ENCODE measurements around the gene EIF4ENIF1. TPM values are rescaled to one million over a fixed set of nuclear protein-coding genes. Genes with fewer than 3 reads are reported as not detected.

The EIF4ENIF1 gene
- total and polyA plus RNA-seq, 9 of the 15 experiments (the other 6 are each of a cell fraction or from before 2014, with no cell fraction given) = 2.5 to 24.9 (median 15.8) TPM

DNA sequence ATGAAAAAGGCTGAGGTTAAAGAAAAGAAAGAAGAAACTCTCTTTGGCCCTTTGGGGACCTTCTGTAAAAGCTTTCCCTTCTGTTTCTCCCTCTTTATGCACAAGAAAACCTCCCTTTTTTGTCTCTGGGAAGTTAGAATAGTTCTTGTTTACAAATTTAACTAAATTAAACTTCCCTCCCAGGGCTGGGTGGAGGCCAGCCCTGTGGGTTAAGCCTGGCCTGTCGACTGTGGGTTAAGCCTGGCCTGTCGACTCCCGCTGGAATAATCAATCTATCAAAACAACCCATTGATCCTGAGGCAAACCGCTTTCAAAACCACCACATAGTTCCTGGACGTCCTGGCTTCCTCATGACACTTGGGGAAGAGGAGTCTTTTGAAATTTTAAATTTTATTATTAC is 91.4 kb downstream of the EIF4ENIF1 start (continued):
- TF ChIP-seq, protein P1, sequence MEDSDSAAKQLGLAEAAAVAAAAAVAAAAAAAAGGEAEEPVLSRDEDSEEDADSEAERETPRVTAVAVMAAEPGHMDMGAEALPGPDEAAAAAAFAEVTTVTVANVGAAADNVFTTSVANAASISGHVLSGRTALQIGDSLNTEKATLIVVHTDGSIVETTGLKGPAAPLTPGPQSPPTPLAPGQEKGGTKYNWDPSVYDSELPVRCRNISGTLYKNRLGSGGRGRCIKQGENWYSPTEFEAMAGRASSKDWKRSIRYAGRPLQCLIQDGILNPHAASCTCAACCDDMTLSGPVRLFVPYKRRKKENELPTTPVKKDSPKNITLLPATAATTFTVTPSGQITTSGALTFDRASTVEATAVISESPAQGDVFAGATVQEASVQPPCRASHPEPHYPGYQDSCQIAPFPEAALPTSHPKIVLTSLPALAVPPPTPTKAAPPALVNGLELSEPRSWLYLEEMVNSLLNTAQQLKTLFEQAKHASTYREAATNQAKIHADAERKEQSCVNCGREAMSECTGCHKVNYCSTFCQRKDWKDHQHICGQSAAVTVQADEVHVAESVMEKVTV (CRISPR knock-in tag; IDR thresholded peaks at IDR 0.05) = no peak

DNA sequence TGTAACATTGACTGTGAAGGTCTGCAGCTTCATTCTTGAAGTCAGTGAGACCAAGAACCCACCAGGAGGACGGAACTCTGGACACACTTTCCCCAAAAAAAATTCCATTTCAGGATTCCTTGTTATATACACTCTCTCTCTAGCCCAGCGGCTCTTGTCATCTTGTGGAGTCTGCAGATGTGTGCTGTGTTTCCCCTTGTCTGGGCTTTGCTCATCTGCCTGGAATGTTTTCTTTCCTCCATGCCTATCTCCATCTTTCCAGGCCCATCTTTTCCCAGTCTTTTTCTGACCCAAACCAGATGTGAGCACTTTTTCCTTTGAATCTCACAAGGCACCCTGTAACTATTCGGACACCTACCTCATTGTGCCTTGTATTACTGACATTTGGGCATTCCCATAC is 95.3 kb downstream of the EIF4ENIF1 start:
- no peak for TF ChIP-seq SIX5 (IDR thresholded peaks at IDR 0.05; ENCODE audit: borderline replicate concordance in 1 of 2, insufficient read depth in 1 of 2, low read depth in 1 of 2, low read length in 2 of 2)
- TF ChIP-seq ZNF143 (CRISPR knock-in tag; IDR thresholded peaks at IDR 0.05) = no peak
- no peak for TF ChIP-seq MYBL2 (IDR thresholded peaks at IDR 0.05; ENCODE audit: low read depth)
- no peak for TF ChIP-seq MYBL2 (CRISPR knock-in tag; IDR thresholded peaks at IDR 0.05; ENCODE audit: borderline replicate concordance)
- TF ChIP-seq, protein P2, sequence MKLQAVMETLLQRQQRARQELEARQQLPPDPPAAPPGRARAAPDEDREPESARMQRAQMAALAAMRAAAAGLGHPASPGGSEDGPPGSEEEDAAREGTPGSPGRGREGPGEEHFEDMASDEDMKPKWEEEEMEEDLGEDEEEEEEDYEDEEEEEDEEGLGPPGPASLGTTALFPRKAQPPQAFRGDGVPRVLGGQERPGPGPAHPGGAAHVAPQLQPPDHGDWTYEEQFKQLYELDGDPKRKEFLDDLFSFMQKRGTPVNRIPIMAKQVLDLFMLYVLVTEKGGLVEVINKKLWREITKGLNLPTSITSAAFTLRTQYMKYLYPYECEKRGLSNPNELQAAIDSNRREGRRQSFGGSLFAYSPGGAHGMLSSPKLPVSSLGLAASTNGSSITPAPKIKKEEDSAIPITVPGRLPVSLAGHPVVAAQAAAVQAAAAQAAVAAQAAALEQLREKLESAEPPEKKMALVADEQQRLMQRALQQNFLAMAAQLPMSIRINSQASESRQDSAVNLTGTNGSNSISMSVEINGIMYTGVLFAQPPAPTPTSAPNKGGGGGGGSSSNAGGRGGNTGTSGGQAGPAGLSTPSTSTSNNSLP (IDR thresholded peaks at IDR 0.05; ENCODE audit: borderline replicate concordance, low read depth, low read length) = no peak
- TF ChIP-seq ZNF584 (CRISPR knock-in tag; IDR thresholded peaks at IDR 0.05; ENCODE audit: low read depth) = no peak
- TF ChIP-seq ZNF347 (CRISPR knock-in tag; IDR thresholded peaks at IDR 0.05; ENCODE audit: low read depth) = no peak
- no peak for TF ChIP-seq TBL1XR1 (IDR thresholded peaks at IDR 0.05; ENCODE audit: low read length in 2 of 2)
- no peak for TF ChIP-seq ZSCAN32 (CRISPR knock-in tag; IDR thresholded peaks at IDR 0.05)
- TF ChIP-seq ZNF639 (CRISPR knock-in tag; conservative IDR thresholded peaks at IDR 0.05 in 1 of 2, IDR thresholded peaks at IDR 0.05 in 1 of 2) = no peak
- 58% methylated on average over 3 of the region's 3 CpGs for WGBS (ENCODE audit: insufficient coverage, low coverage, missing lambda C conversion rate)
- in situ Hi-C loops (cut with MboI) (no loop called here), intact Hi-C loops (cut with micrococcal nuclease) (no loop called here)
- H3K4me3 ChIP-seq = no peak overlapping the region
- H4K20me1 ChIP-seq (replicated peaks; ENCODE audit: control insufficient read depth, insufficient read depth, low read length) = no peaks in the 10 kb centered on the region
- no peaks in the 10 kb centered on the region for H3K9me3 ChIP-seq (replicated peaks; ENCODE audit: control insufficient read depth, insufficient read depth, low read depth, low read length)
- CTCF ChIA-PET (ENCODE audit: low intra/inter-chr PET ratio) = no interaction called here
- POLR2A ChIA-PET = no interaction called here
- no peak overlapping the region for H2AFZ ChIP-seq (ENCODE audit: low read depth, low read length)
- no peaks in the 10 kb centered on the region for H3K9me1 ChIP-seq (ENCODE audit: control insufficient read depth, insufficient read depth, low read length)
- H3K9ac ChIP-seq (ENCODE audit: insufficient read depth in 1 of 2, low read depth in 2 of 2, low read length in 2 of 2) = no peak overlapping the region
- H3K36me3 ChIP-seq (ENCODE audit: control insufficient read depth, insufficient read depth, low read length) = no peaks in the 10 kb centered on the region
- no peak overlapping the region for H3K4me2 ChIP-seq (ENCODE audit: insufficient read depth, low read length)
- peaks cover 4% of the 10 kb centered on the region; the same call in 2 of the 3 replicates for H3K79me2 ChIP-seq (ENCODE audit: control insufficient read depth, insufficient read depth, low read length)
- H3K27ac ChIP-seq (ENCODE audit: extremely low read depth, low read depth, low read length) = no peak overlapping the region
- H3K4me1 ChIP-seq (replicated peaks in 1 of 2; ENCODE audit: control insufficient read depth in 2 of 2, insufficient read depth in 2 of 2, low read length in 2 of 2) = peaks cover 2 to 4% of the 10 kb centered on the region in 2 experiments; a peak in 2 of 5 replicates
- H3K27me3 ChIP-seq (ENCODE audit: control insufficient read depth in 2 of 2, insufficient read depth in 2 of 2, low read length in 2 of 2) = no peaks in the 10 kb centered on the region
- FAIRE-seq (no peak), ATAC-seq (no peak), DNase-seq (ENCODE audit: extremely low read depth in 1 of 4, low spot score in 3 of 4) (no peak)
- BruUV-seq (replicated peaks) = no TSS peak
